GM18519 (cell line): ENCODE measurements around the gene TSACC.

Experiments used
- ATAC-seq: cut with Tn5 transposase; IDR thresholded peaks from one replicate; pipeline ENCODE4 v1.9.1; 2021; ENCODE audit warnings: mild to moderate bottlenecking, moderate library complexity; ENCODE audit not compliant: unreplicated experiment, low FRiP score

TSACC gene

GRCh38 chr1:156372265-156372586 lies 33.9 kb downstream of the TSACC start:
- ATAC-seq, result no peak

GRCh38 chr1:156372876-156373275 lies 34.5 kb downstream of the TSACC start:
- ATAC-seq, result no peak

DNA sequence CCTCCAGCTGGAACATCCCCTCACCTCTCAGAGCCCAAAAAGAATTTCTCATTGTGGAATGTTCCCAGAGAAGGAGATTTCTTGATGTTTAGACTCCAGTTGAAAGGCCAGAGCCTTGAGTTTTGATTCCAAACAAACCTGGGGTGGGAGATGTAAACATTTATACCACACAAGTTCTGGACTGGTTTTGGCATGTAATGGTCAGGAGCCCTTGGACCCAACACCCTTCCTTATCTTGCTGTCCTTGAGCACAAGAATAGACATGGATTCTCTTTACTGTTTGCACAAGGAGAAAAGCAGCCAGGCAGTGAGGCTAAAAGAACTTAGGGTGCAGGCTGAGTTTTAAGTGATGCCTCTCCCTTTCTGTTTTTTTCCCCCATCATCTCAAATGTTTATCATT lies 35.2 kb downstream of the TSACC start:
- ATAC-seq, result no peak

GRCh38 chr1:156376146-156376545 lies 37.8 kb downstream of the TSACC start:
- ATAC-seq, result no peak

DNA sequence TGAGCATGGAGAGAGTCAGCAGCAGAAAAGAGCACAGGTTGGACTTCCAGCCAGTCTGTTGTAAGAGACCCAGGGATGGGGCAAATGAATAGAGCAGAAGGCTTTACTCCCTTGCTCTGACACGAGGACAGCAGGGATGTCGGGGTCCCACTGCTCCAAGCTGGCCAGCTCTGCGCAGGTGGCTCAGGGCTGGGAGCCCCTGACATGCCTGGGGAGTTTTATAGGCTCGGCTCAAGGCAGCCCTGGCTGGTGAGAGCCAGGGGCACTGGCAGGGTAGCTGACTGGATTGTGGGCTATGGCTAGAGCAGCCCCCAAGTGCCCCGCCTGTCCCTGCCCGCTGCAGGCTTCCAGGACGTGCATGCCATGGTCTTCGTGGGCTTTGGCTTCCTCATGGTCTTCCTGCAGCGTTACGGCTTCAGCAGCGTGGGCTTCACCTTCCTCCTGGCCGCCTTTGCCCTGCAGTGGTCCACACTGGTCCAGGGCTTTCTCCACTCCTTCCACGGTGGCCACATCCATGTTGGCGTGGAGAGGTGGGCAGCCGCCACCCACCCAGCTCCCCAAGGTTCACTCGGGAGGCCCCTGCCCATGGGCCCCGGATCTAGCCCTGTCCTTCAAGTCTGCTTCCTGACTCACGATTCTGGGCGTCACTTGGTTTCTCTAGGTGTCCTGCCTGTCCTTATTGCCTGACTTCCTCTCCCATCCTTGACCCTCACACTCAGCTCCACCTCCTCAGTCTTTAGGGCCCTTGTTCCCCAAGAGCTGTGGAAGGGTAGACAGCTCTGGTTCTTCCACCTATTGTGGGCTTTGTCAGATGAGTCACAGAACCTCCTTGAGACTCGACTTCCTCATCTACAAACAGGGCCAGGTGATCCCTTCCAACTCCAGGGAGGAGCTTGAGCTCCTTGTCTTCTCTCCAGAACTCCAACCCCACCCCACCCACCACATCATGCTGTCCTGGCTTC lies 38.9 kb downstream of the TSACC start:
- ATAC-seq, result no peak

DNA sequence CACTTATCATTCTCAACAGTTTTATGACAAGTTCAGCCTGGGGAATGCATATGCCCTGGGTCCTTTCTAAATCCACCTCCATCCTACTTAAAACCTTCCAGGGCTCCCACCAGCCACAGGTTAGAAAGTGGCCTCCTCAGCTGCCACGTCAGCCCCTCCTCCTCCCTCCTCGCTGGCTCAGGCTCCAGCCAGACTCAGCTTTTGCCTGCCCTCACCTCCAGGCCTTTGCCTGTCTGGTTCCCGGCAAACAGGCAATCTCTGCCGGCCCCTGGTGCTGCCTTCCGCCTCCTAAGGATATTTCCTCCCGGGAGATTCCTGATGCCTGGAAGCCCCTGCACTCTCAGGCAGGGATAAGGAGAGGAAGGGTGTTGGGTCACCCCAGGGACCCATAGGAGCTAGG lies 40.2 kb downstream of the TSACC start:
- ATAC-seq, result no peak

GRCh38 chr1:156379420-156380165 lies 41.3 kb downstream of the TSACC start:
- no peak for ATAC-seq

- ATAC-seq, result no peak
Observed at GRCh38 chr1:156382561-156382960, 44.2 kb downstream of the TSACC start.

DNA sequence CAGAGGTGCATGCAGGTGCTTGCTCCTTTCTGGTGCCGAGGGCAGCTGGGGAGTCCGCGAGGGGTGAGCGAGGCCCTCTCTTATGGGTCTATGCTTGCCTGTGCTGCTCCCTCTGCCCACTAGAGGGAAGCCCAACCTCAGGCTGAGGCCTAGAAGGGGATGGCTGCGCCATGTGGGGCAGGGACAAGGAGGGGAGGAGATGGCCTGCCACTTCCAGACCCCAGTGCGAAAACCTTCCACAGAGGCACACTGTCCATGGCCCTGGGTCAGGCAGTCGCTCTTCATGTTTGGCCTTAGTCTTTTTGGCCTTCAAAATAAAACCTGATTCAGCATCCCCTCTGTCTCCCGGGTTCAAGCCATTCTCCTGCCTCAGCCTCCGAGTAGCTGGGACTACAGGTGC lies 44.7 kb downstream of the TSACC start:
- no peak for ATAC-seq

GRCh38 chr1:156384007-156384406 lies 45.7 kb downstream of the TSACC start:
- no peak for ATAC-seq

DNA sequence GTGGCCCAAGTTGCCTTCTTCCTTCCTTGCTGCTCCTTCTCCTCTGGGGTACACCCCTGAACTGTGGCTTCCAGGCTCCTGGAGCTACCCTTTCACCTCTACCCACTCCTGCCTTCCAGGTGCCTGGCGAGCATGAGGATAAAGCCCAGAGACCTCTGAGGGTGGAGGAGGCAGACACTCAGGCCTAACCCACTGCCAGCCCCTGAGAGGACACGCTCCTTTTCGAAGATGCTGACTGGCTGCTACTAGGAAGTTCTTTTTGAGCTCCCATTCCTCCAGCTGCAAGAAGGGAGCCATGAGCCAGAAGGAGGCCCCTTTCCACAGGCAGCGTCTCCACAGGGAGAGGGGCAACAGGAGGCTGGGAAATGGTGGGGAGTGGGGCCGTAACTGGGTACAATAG lies 46.3 kb downstream of the TSACC start:
- ATAC-seq, result no peak

- ATAC-seq, result no peak
Observed at GRCh38 chr1:156385534-156386031, 47.3 kb downstream of the TSACC start.

- no peak for ATAC-seq
Observed at GRCh38 chr1:156386134-156386901, 48.0 kb downstream of the TSACC start.

DNA sequence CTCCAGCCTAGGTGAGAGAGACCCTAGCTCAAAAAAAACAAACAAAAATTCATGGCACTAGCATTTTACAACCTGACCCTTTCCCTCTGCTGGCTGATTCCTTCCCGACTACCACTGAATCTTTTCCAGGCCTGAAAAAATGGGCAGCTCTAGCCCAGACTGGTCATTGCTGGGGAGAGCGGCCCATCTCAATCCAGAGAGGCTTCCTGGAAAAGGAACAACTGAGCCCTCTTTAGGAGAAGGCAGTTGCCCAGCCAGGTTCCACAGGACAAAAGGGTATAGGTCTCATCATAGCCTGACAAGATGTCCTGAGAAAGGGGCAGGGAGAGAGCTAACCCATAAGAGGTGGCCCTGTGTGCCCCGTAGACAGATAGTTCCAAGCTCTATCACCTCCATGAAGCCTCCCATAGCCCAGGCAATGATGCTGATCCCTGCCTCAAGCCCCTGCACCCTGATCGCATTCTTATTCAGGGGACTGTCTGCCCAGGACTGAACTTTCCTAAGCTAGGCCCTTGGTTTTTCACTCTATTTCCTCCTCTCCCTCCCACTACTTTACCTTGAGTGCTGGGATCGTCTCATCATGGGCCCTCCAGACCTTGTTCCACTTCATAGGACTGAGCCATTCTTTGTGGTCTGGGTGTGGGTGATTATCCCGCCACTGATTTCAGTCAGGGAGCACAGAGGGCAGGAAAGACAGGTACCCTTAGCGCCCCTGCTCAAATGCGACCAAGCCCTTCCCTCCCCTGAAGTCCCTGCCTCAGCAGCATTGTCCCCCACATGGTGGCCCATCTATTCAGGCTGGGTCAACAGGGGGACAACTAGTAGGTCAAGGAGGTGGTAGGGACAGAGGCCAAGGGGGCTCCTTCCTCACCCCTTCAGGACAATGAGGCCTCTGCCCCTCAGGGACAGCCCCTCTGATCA lies 48.9 kb downstream of the TSACC start:
- ATAC-seq, result no peak

- ATAC-seq, result no peak
Observed at GRCh38 chr1:156387870-156388173, 49.5 kb downstream of the TSACC start.

DNA sequence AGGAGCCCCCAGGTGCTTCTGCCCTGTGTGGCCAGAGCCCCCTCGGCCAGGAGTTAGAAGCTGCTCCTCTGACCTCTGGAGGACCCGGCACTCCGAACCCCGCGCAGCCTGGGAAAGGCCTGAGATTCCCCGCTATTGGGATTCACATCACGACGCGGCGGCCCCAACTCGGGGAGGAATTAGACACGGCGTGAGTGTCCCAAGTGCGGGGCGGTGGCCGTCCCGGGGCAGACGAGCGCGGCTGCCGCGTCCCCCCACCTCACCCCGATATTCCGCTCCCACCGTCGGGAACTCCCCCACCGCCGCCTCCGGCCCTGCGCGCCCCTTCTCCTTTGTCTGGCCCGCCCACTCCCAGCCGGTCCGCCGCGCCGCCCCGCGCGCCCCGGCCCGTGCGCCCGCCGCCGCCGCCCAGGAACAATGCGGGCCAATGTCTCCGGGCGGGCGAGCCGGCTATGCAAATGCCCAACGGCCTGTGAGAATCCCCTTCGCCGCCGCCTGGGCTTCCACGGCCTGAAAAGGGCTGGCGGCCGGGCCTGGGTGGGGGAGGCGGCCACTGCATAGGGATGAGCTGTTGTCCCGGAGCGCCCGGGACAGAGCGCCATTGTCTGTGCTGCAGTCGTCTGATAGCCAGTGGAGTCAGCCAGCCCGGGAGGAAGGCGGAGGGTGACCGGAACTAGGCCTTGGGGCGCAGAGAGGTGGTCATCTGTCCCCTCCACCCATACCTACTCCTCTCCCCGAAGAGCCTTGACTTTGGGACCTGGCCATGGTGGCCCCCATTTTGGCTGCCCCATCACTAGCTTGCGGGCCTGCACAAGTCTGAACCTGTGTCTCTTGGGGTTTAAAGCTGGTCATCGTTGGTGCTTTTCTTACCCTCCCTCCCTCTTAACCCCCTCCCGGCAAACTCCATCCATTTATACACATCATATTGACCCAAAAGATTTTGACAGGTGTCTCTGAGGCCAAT lies 50.1 kb downstream of the TSACC start:
- ATAC-seq, result no peak

GRCh38 chr1:156389311-156389710 lies 51.0 kb downstream of the TSACC start:
- no peak for ATAC-seq

- ATAC-seq, result no peak
Observed at GRCh38 chr1:156390469-156391365, 52.4 kb downstream of the TSACC start.
